GM18520 (cell line): ENCODE results near the gene PEAK3.

ENCODE experiments used
- ATAC-seq: cut with Tn5 transposase; IDR thresholded peaks from one replicate; pipeline ENCODE4 v1.9.1; 2021; ENCODE audit not compliant: unreplicated experiment

Gene PEAK3

DNA sequence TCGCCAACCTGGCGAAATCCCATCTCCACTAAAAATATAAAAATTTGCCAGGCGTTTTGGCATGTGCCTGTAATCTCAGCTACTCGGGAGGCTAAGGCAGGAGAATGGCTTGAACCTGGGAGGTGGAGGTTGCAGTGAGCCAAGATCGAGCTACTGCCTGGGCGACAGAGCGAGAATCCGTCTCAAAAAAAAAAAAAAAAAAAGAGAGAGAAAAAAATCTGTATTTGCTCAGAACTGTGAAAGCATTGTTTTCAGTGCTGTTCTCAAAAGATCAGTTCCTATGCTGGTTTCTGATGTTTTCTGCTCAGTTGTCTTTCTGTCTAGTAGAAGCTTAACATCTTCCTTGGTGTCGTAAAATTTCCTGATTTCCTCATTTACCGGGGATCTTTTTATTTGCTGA lies 42.8 kb downstream of the PEAK3 start:
- ATAC-seq = no peak

DNA sequence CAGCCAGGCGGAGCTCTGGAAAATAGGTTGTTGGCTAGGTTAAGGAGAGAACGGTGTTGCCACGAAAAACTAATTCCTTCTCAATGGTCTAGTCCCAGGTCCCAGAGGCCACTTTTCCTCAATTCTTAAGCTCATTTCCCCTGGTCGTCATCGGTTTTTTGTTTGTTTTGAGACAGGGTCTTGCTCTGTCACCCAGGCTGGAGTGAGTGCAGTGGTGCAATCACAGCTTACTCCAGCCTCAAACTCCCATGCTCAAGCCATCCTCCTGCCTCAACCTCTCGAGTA lies 44.2 kb downstream of the PEAK3 start:
- ATAC-seq = no peak

DNA sequence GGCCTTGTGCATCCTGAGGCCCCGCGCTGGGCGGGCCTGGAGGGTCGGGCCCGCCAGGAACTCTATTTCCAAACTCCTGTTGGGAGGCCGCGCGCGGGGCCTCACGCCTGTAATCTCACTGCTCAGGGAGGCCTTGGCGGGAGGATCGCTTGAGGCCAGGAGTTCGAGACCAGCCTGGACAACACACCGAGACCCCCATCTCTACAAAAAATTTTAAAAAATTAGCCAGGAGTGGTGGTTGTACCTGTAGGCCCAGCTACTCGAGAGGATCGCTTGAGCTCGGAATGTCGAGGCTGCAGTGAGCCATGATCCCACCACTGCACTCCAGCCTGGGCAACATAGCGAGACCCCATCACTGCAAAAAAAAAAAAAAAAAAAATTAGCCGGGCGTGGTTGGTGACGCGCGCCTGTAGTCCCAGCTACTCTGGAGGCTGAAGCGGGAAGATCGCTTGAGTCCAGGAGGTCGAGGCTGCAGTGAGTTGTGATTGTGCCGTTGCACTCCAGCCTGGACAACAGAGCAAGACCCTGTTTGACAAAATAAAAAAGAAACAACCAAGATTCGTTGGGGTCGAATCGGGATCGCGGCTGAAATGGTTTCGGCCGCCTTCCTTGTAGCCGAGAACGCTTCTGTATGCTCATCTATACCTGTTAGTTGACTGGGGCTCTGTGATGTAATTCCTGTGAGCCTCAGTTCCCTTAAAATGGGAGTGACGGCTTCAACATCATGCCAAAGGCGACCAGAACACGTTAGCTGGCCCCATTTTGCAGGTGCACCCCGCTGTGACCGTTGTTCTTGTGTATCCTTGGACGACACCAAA lies 44.7 kb downstream of the PEAK3 start:
- no peak for ATAC-seq

DNA sequence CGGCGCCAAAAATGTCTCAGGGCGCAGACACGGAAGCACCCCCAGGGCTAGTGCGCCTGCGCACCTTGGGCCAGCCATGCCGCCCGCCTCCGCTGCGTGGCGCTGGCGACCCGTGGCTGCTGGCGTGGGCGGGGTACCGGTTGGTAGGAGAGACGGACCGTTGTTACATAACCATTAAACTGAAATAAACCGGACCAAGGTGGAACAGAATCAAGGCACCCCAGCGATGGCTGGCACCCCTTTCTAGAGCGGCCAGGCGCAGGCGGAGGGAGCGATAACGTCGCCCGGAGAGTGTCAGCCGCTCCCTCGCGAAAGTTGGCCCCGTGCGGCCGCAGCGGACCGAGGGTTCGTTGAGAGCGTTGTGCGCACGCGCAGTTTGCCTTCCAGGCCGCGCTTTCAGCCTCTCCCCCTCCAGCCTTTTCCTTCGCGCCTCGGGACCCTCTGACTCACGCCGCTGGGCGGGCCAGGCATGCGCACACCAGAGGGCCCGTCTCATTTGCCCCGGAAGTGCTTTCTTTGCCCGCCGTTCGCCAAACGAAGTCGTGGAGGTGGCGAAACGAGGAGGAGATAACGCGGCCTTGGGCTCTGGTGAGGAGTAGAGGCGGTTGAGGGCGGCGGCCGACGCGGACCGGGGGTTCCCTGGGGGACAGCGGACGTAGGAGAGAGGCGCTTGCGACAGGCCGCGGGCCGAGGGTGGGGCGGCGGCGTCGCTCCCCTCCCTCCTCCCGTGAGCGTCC lies 45.5 kb downstream of the PEAK3 start, which contains the start of the genes PLEKHJ1 and SF3A2:
Gene PLEKHJ1 (minus strand): TSS at position 16 of the 737 bp plus-strand sequence. CDS start 81 bp downstream, outside the sequence.
Gene SF3A2 (plus strand): TSS at position 511 of the 737 bp plus-strand sequence. CDS start 6,595 bp downstream, outside the sequence.
- ATAC-seq = peak; percentile 75

DNA sequence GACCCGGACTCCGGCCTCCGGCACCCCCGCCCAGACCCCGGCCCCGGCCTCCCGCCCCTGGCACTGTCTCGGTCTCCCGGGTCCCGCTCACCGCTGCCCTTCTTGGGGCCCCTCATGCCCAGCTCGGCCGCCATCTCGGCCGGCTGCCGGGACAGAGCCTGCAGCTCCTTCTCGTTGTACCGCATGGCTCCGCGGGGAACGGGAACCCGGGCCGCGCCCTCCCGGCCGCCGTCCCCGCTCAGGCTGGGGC lies 46.0 kb downstream of the PEAK3 start:
- ATAC-seq = no peak

DNA sequence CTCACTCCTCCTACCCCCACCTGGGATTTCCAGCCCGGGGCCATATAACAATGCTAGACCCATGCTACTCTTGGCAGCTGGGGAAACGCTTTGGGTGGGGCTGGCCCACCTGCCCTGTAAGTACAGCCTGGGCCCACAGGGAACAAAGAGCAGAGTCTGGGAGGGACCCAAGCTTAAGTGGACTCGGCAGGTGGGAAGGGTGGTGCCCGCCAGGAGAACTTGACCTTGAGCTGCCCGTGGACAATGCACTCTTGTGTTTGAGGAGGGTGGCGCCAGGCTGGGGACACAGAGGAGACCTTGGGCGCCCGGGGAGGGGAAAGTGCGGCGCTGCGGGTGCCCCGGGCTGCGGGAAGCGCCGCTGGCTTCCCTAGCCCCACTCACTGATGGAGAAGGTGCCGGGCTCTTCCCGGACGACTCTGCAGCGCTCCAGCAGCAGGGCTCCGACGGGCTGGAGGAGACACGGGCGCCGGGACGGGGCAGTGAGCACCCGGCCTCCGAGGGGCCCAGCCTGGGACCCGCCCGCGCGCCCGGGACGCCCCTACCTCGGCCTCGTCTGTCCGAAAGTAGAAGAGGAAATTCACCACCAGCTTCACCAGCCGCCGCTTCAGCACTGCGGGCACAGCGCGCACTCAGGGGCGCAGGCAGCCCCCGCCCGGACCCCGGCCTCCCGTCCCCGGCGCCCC lies 46.5 kb downstream of the PEAK3 start:
- ATAC-seq = no peak

DNA sequence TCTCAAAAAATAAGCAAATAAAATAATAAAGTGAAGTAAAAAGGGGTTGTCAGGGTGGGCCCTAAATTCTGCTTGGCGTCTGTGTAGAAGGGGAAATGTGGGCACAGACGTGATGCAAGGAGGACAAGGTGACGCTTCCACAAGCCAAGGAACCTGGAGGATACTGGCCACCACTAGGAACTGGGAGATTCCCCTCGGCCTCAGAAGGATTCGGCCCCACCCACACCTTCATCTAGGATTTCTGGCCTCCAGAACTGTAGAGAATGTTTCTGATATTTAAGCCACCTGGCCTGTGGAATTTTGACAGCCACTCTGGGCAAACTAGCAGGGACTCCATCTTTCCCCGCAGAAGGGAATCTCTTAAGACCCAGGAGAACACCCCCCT lies 47.0 kb downstream of the PEAK3 start:
- no peak for ATAC-seq

DNA sequence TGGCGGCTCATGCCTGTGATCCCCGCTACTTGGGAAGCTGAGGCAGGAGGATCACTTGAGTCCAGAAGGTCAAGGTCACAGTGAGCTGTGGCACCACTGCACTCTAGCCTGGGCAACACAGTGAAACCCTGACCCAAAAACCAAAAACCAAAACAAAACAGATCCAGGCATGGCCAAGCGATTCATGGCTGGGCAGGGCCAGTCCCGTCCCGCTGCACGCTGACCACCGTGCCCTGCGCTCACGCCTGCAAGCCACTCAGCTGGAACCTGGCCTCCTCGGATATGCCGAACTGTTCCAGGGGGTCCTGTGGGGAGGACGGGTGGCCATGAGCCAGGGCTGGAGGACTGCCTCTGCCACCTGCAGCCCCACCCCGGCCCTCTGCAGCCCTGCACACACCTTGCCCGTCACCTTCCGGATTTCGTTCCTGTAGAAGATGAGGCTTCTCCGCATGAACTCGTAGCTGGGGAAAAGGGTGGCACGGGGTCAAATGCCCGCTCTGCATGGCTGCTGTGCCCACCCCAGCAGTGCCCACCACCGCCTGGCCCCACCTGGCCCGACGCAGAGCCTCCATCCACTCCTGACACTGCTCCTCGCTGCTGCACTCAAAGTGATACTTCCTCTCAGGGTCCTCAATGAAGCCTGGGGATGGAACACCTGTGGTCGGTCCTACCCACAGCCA lies 48.2 kb downstream of the PEAK3 start:
- no peak for ATAC-seq

DNA sequence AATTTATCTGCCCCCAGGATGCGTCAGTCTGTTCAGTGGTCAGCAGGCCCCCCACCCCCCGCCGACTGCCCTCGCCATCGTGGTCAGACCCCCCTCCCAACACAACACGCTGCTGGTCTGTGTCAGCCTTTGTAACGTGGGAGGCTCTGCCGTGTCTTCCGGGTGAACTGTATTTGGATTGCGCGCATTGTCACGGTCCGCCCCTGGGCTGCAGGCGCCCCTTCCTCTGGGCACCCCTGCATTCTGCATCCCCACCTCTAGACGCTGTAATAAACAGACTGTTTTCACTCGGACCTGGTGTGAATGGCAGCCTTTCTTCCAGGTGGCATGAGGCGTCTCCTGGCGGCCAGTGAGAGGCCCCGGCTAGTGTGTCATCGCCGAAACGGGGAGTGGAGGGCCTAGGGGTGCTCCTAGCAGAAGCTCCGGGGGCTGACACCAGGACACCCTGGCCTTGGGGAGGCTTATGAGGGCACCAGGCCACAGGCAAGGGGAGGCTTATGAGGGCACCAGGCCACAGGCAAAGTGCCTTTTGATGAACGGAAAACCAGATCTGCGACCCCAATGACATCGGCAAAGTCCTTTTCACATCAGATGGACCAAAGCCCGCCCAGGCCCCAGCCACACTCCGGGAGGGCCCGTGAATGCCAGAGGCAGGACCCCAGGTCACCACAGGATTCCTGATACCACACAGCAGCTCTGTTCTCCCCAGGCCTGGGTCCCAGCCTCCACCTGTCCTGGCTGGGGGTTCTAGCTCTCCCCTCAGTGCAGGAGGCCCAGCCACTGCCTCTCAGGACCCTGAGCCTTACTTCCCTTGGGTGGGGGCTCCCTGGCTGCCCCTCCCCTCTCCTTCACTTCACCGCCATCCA lies 49.5 kb downstream of the PEAK3 start:
- no peak for ATAC-seq

DNA sequence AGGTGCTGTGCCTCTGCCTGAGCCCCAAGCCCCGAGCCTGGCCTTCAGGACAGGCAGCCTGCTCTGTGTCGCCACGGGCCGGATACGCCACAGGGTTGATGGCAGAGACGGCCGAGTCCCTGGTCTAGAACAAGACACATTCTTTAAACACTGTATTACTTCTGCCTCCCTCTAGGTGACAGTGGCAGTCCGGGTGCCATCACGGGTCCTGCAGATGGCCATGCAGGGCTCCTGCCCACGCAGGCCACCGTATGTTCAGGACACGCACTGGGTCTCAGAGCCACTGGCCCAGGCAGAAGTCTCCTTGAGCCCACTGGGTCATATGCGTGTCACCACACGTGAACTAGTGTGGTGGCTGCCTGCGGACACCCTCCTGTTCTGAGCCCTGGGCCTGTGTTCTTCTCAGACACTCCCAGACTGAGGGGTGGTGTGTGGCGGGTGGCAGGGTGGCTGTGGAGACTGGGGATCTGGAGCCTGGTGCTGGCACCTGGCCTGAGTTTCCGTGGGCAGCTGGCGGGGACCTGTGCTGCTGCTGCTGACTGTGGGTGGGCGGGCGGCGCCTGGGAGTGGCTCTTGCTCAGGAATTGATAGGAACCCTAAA lies 50.3 kb downstream of the PEAK3 start:
- ATAC-seq = no peak

DNA sequence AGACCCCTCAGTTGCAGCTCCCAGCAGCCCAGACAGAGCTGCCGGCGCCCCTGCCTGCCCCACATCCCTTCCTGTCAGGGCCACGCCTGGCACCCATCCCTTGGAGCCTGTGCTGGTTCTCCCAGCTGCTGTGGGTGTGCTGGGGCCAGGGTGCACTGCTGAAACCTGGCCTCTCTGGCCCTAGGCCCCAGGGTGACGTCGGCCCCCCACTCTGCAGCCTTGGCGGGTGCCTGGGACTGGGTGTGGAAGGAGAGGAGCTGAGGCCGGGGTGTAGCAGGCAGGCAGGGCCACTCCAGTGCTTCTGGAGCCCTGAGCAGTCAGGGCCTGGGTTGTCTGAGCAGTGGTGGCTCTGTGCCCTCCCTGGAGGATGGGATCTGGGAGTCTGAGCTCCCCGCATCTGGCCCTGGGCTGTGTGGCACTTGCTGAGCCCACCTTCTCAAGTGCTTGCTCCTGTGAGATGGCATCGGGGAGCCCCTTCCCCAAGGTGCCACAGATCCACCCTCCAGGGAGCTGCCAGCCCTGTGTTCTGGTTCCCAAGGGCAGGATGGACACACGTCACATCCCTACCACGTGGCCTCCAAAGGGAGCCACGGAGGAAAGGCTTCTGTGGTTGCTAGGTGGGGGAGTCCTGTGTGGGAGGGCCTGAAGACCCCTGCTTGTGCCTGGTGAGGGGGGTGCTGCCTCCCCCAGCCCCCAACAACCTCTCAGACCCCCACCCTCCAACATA lies 51.0 kb downstream of the PEAK3 start:
- no peak for ATAC-seq

DNA sequence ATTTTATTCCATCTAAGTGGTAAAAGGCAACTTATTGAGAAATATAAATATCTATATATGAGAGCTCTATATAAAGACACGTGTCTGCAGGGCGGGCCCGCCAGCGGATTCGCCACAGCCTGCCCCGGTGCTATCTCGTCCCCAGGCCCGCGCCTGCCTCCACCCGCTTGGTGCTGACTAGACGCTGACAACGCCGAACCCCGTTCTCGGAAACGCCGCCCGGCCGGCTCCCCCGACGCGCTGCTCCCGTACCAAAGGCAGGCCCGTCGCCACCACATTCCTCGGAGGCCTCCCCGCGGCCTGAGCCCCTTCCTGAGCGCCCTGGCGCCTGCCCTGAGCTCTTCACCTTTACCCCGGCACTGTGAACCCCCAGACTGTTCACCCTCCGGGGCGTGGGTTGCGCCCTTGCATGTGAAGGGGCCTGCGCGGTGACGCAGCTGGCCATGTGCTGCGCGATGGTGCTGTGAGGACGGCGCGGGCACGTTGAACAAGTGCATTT lies 51.9 kb downstream of the PEAK3 start:
- ATAC-seq = no peak

DNA sequence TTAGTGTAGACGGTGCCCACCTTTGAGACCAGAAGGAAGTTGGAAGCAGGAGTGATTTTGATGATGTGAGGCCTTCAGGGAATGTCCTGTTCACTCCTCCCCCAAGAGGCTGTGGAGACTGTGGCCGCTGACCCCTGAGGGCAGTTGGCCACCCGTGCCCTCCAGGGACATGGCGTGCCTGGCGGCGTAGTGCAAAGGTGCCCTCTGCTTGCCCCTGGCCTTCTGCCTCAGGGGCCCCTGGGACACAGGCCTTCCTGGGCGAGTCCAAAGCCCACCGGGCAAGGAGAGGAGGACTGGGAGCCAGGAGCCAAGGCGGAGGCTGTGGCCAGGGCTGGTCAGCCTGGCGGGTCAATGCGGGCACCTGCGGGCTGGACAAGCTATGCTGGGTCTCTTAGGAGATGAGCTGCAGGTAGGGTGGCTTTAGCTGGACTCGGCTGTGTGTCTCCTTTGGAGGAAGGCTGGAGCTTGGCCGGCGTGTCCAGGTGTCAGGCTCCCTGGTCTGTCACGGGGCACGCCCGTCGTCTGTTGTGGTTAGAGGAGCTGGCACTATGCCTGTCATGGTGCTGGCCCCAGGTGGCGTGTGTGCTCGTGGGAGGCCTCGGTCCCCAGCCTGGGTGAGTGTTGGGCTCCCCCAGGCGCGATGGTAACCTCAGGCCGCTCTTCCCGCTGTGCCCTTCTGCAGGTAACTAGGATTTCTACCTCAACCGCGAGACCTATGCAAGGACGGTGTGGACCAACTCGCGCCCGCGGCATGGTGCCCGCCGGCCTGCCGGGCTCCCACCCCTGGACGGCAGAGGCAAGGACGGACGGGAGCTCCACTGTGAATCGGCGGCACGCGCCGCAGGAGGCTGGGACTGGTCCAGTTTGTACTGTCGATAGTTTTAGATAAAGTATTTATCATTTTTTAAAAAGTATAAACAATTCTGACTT lies 52.6 kb downstream of the PEAK3 start:
- ATAC-seq = no peak

DNA sequence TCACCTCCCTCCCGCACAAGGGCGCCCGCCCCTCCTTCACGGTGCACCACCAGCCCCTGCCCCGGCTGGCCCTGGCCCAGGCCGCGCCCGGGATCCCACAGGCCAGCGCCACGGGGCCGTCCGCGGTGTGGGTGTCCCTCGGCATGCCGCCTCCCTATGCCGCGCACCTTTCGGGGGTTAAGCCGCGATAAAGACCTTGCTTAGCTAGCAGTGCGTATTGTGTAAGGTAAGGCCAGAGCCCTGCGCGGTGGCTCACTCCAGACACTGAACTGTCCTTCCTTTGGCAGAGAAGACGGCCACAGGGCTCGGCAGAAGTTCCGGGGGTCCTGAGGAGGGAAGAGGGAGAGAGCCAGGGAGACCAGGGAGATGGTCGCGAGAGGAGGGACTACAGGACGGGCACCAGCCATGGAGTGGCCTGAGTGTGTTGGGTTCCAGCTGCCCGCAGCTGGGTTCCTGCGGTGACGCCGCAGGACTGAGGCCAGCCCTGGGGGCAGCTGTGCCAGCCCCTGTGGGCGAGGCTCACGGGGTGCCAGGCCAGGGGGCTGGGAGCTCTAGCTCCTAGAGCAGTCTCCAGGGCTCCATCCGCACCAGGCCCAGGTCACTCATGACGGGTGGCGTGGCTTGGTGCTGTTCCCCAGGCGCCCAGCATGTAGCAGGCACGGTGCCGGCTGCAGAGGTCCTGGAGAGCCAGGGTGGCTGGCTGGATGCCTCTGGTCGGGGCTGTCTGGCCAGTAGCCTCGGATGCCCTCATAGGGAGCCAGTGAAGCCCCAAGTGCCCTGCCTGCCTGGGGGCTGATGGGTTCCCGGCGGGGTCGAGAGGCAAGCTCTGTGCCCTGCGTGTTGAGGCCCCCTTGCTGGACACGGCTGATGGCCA lies 53.6 kb downstream of the PEAK3 start:
- ATAC-seq = no peak

DNA sequence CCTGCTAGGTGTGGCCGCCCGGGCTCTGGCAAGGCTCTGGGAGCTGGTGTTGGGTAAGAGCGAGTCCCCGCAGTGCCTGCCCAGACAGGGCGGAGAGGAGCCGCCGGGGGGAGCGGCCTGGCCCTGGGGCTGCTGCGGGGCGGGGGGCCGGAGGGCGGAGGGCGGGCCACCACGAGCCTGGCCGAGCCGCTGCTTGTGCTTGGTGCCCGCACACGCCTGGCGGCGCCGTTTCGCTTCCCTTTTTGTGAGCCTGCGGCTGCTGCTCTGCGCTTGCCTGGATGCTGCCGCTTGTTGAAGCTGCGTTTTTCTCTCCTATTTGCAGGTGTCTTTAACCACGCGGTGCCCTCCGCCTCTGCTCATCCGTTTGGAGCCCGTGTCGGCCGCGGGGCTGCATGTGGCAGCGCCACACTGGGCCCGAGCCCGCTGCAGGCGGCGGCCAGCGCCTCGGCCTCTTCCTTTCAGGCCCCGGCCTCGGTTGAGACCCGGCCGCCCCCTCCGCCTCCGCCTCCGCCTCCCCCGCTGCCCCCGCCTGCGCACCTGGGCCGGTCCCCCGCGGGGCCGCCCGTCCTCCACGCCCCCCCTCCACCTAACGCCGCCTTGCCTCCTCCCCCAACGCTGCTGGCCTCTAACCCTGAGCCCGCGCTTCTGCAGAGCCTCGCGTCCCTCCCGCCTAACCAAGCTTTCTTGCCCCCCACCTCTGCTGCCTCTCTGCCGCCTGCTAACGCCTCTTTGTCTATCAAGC lies 54.4 kb downstream of the PEAK3 start:
- no peak for ATAC-seq

DNA sequence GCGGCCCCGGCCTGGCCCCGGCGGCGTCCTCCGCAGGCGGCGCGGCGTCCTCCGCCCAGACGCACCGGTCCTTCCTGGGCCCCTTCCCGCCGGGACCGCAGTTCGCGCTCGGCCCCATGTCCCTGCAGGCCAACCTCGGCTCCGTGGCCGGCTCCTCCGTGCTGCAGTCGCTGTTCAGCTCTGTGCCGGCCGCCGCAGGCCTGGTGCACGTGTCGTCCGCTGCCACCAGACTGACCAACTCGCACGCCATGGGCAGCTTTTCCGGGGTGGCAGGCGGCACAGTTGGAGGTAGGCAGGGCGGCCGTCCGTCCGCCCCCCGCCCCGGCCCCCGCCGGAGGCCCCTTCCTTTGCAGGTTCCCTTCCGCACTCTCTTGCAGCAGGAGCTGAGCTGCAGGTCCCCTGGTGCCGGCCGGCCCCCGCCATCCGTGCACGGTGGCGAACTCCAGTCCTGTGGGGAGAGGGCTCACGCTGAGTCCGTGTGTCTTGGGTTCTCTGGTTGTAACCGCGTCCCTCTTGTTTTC lies 55.1 kb downstream of the PEAK3 start:
- ATAC-seq = no peak
